HepG2 (cell line): ENCODE data around the gene CBX2. TPM values are rescaled to one million over a fixed set of nuclear protein-coding genes. Genes with fewer than 3 reads are reported as not detected.

Source experiments
- ARNT ChIP-seq: fragments of 450-650 bp; IDR thresholded peaks from 2 replicates; pipeline ENCODE4 v1.6.1; 2017
- CBX2 ChIP-seq, 2 experiments: fragments of 200-600 bp in 1 of 2; sonication (generic); formaldehyde crosslinking in 1 of 2; IDR thresholded peaks; 2 replicates each; pipeline versions ENCODE4 v1.7.0 to v1.8.1; 2018 to 2022; ENCODE audit warnings: low read depth in 2 of 2, low read length in 1 of 2, mild to moderate bottlenecking in 1 of 2, missing genetic modification reagents in 1 of 2
- CENPX ChIP-seq: sonication (generic); formaldehyde crosslinking; IDR thresholded peaks from 2 replicates; pipeline ENCODE4 v1.9.0; 2021; ENCODE audit warnings: mild to moderate bottlenecking, missing genetic modification reagents, moderate library complexity
- ELF3 ChIP-seq: IDR thresholded peaks from 2 replicates; pipeline ENCODE4 v1.6.1; 2016; ENCODE audit warnings: missing genetic modification reagents, missing compliant biosample characterization
- KLF13 ChIP-seq: sonication (generic); formaldehyde crosslinking; IDR thresholded peaks from 2 replicates; pipeline ENCODE4 v1.4.0; 2020; ENCODE audit warnings: mild to moderate bottlenecking, missing genetic modification reagents
- KLF9 ChIP-seq: IDR thresholded peaks from 2 replicates; pipeline ENCODE4 v1.6.1; 2016; ENCODE audit warnings: low read depth
- SAP130 ChIP-seq: IDR thresholded peaks from 2 replicates; pipeline ENCODE4 v1.6.1; 2016; ENCODE audit warnings: low read depth
- SOX5 ChIP-seq: IDR thresholded peaks from 2 replicates; pipeline ENCODE4 v1.6.1; 2016; ENCODE audit warnings: borderline replicate concordance
- STAG1 ChIP-seq: sonication (generic); formaldehyde crosslinking; IDR thresholded peaks from 2 replicates; pipeline ENCODE4 v1.4.0; 2020; ENCODE audit warnings: missing genetic modification reagents
- ZNF547 ChIP-seq: sonication (generic); formaldehyde crosslinking; IDR thresholded peaks from 2 replicates; pipeline ENCODE4 v1.5.1; 2020; ENCODE audit warnings: mild to moderate bottlenecking, missing genetic modification reagents
- ZNF558 ChIP-seq: sonication (generic); formaldehyde crosslinking; IDR thresholded peaks from 2 replicates; pipeline ENCODE4 v1.9.0; 2022; ENCODE audit warnings: mild to moderate bottlenecking, missing genetic modification reagents, borderline replicate concordance
- ZNF652 ChIP-seq: IDR thresholded peaks from 2 replicates; pipeline ENCODE4 v1.6.1; 2016; ENCODE audit warnings: low read depth, borderline replicate concordance
- ZNF75D ChIP-seq: sonication (generic); formaldehyde crosslinking; IDR thresholded peaks from 2 replicates; pipeline ENCODE4 v1.8.1; 2023; ENCODE audit warnings: missing genetic modification reagents, mild to moderate bottlenecking, borderline replicate concordance
- polyA plus RNA-seq, 8 experiments: library from polyadenylated mRNA; depleted of rRNA in 3 of 8; stranded (reverse) in 7 of 8; unstranded in 1 of 8; fragments of >200 nt; fragmentation: Illumina TruSeq in 4 of 8; extraction: Trizol in 4 of 8; gene quantifications; 2 replicates each; pipeline versions ENCODE4 v1.2.1 to v1.2.3, GENCODE V29; 2011 to 2016; ENCODE audit warnings: low read depth in 4 of 8, missing spikeins in 1 of 8, mixed read lengths in 1 of 8; ENCODE audit not compliant: insufficient read depth in 1 of 8
- total RNA-seq, 5 experiments: library from RNA; depleted of rRNA; stranded (reverse); fragments of >200 nt; fragmentation: Illumina TruSeq; extraction: Trizol; gene quantifications; 2 replicates each; pipeline ENCODE4 v1.2.3, GENCODE V29; 2016; ENCODE audit warnings: low read depth in 1 of 5
- TF ChIP-seq, protein P1 (sequence below): sonication (generic); formaldehyde crosslinking; IDR thresholded peaks from 2 replicates; pipeline ENCODE4 v1.4.0; 2020; ENCODE audit warnings: missing genetic modification reagents
- TF ChIP-seq, protein P2 (sequence below): sonication (generic); formaldehyde crosslinking; IDR thresholded peaks from 2 replicates; pipeline ENCODE4 v1.5.1; 2020; ENCODE audit warnings: missing genetic modification reagents, mild to moderate bottlenecking, borderline replicate concordance
- TF ChIP-seq, protein P3 (sequence below): sonication (generic); formaldehyde crosslinking; IDR thresholded peaks from 2 replicates; pipeline ENCODE4 v1.5.0; 2020; ENCODE audit warnings: mild to moderate bottlenecking, missing genetic modification reagents, moderate library complexity
- TF ChIP-seq, protein P4 (sequence below): sonication (generic); formaldehyde crosslinking; IDR thresholded peaks from 2 replicates; pipeline ENCODE4 v1.5.0; 2020; ENCODE audit warnings: mild to moderate bottlenecking, low read depth, missing genetic modification reagents, borderline replicate concordance
- TF ChIP-seq, protein P5 (sequence below): sonication (generic); formaldehyde crosslinking; IDR thresholded peaks from 2 replicates; pipeline ENCODE4 v1.4.0; 2020; ENCODE audit warnings: mild to moderate bottlenecking, missing genetic modification reagents, borderline replicate concordance
- TF ChIP-seq, protein P6 (sequence below): sonication (generic); formaldehyde crosslinking; IDR thresholded peaks from 2 replicates; pipeline ENCODE4 v1.4.0; 2020; ENCODE audit warnings: mild to moderate bottlenecking, low read depth, missing genetic modification reagents

The CBX2 gene
- total and polyA plus RNA-seq, 2 of the 13 experiments (the other 11 are each of a cell fraction or from before 2014, with no cell fraction given), result 14.5 to 31.1 TPM

DNA sequence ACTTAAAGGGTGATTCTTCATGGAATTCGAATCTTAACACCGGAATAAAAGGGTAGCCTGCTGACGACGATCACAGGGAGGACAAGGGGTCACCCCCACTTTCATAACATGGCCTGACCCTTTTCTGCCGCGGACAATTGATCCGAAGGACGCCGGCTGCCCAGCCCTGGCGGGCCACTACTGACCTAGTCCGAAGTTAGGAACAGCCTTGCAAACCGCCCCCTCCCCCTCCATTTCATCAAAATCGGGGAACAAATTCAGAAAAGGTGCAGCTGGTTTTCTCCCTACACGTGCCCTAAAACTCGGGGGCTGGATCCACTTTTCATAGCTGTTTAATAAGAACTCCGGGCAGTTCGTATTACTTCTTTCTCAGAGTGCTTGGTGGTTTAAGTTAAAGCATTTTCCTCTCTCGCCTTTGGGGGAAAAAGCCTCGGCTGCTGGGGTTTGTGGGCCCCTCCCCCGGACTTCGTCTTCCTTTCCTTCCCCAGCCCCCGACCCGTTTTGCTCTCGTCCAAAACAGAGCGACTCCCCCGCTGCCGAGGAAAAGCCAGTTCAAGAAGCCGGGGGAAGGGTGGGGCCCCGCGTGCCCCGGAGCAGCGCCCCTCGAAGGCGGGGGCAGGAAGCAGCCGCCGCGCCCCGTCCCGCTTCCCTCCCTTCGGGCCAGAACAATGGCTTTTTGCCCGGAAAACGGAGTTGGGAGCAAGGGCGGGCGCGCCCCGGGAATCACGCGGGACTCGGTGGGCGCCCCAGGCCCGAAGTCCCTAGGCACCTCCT, 641 bp upstream of the CBX2 start (continued):
- TF ChIP-seq, protein P1, sequence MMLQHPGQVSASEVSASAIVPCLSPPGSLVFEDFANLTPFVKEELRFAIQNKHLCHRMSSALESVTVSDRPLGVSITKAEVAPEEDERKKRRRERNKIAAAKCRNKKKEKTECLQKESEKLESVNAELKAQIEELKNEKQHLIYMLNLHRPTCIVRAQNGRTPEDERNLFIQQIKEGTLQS (CRISPR knock-in tag), result no peak
- no peak for TF ChIP-seq ARNT
- TF ChIP-seq SAP130, result peak; percentile 30; the same call in 1 of the 2 replicates
- no peak for TF ChIP-seq ZNF75D (CRISPR knock-in tag)
- 0 out of 2 replicates have a peak, but pooled peaks have one; percentile 30 for TF ChIP-seq ELF3 (CRISPR knock-in tag)
- TF ChIP-seq, protein P2, sequence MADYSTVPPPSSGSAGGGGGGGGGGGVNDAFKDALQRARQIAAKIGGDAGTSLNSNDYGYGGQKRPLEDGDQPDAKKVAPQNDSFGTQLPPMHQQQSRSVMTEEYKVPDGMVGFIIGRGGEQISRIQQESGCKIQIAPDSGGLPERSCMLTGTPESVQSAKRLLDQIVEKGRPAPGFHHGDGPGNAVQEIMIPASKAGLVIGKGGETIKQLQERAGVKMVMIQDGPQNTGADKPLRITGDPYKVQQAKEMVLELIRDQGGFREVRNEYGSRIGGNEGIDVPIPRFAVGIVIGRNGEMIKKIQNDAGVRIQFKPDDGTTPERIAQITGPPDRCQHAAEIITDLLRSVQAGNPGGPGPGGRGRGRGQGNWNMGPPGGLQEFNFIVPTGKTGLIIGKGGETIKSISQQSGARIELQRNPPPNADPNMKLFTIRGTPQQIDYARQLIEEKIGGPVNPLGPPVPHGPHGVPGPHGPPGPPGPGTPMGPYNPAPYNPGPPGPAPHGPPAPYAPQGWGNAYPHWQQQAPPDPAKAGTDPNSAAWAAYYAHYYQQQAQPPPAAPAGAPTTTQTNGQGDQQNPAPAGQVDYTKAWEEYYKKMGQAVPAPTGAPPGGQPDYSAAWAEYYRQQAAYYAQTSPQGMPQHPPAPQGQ (CRISPR knock-in tag), result no peak
- TF ChIP-seq, protein P3, sequence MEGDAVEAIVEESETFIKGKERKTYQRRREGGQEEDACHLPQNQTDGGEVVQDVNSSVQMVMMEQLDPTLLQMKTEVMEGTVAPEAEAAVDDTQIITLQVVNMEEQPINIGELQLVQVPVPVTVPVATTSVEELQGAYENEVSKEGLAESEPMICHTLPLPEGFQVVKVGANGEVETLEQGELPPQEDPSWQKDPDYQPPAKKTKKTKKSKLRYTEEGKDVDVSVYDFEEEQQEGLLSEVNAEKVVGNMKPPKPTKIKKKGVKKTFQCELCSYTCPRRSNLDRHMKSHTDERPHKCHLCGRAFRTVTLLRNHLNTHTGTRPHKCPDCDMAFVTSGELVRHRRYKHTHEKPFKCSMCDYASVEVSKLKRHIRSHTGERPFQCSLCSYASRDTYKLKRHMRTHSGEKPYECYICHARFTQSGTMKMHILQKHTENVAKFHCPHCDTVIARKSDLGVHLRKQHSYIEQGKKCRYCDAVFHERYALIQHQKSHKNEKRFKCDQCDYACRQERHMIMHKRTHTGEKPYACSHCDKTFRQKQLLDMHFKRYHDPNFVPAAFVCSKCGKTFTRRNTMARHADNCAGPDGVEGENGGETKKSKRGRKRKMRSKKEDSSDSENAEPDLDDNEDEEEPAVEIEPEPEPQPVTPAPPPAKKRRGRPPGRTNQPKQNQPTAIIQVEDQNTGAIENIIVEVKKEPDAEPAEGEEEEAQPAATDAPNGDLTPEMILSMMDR (CRISPR knock-in tag), result peak; percentile 72
- TF ChIP-seq STAG1 (CRISPR knock-in tag), result no peak
- TF ChIP-seq KLF13 (CRISPR knock-in tag), result no peak
- TF ChIP-seq CBX2 (IDR thresholded peaks at IDR 0.05; ENCODE audit: low read depth, low read length), result no peak; the same call in 1 of the 2 replicates
- TF ChIP-seq CBX2 (CRISPR knock-in tag; IDR thresholded peaks at IDR 0.05; ENCODE audit: low read depth), result no peak
- TF ChIP-seq KLF9 (CRISPR knock-in tag), result no peak
- TF ChIP-seq CENPX, result no peak
- no peak for TF ChIP-seq ZNF547
- TF ChIP-seq, protein P4, sequence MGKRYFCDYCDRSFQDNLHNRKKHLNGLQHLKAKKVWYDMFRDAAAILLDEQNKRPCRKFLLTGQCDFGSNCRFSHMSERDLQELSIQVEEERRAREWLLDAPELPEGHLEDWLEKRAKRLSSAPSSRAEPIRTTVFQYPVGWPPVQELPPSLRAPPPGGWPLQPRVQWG (CRISPR knock-in tag), result no peak
- peak; percentile 88 for TF ChIP-seq SOX5 (CRISPR knock-in tag)
- TF ChIP-seq, protein P5, sequence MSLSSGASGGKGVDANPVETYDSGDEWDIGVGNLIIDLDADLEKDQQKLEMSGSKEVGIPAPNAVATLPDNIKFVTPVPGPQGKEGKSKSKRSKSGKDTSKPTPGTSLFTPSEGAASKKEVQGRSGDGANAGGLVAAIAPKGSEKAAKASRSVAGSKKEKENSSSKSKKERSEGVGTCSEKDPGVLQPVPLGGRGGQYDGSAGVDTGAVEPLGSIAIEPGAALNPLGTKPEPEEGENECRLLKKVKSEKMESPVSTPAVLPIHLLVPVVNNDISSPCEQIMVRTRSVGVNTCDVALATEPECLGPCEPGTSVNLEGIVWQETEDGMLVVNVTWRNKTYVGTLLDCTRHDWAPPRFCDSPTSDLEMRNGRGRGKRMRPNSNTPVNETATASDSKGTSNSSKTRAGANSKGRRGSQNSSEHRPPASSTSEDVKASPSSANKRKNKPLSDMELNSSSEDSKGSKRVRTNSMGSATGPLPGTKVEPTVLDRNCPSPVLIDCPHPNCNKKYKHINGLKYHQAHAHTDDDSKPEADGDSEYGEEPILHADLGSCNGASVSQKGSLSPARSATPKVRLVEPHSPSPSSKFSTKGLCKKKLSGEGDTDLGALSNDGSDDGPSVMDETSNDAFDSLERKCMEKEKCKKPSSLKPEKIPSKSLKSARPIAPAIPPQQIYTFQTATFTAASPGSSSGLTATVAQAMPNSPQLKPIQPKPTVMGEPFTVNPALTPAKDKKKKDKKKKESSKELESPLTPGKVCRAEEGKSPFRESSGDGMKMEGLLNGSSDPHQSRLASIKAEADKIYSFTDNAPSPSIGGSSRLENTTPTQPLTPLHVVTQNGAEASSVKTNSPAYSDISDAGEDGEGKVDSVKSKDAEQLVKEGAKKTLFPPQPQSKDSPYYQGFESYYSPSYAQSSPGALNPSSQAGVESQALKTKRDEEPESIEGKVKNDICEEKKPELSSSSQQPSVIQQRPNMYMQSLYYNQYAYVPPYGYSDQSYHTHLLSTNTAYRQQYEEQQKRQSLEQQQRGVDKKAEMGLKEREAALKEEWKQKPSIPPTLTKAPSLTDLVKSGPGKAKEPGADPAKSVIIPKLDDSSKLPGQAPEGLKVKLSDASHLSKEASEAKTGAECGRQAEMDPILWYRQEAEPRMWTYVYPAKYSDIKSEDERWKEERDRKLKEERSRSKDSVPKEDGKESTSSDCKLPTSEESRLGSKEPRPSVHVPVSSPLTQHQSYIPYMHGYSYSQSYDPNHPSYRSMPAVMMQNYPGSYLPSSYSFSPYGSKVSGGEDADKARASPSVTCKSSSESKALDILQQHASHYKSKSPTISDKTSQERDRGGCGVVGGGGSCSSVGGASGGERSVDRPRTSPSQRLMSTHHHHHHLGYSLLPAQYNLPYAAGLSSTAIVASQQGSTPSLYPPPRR (CRISPR knock-in tag), result 0 out of 2 replicates have a peak, but pooled peaks have one; percentile 23
- TF ChIP-seq, protein P6, sequence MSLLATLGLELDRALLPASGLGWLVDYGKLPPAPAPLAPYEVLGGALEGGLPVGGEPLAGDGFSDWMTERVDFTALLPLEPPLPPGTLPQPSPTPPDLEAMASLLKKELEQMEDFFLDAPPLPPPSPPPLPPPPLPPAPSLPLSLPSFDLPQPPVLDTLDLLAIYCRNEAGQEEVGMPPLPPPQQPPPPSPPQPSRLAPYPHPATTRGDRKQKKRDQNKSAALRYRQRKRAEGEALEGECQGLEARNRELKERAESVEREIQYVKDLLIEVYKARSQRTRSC (CRISPR knock-in tag), result no peak
- no peak for TF ChIP-seq ZNF558 (CRISPR knock-in tag)
- no peak for TF ChIP-seq ZNF652 (CRISPR knock-in tag)
